SU-DHL-6 (cell line): Measurements from ENCODE around the gene PLA2G6.
A peak's percentile ranks its signal among the peaks of the same experiment; 100 is the strongest.

Source experiments
- H2AFZ ChIP-seq: fragments of 200-600 bp; sonication (generic); 2 replicates; pipeline ENCODE4 v1.6.1; 2014; ENCODE audit warnings: low read depth, mild to moderate bottlenecking, moderate library complexity, mixed read lengths, antibody characterized with exemption, low read length; ENCODE audit not compliant: severe bottlenecking
- H3F3A ChIP-seq: fragments of 200-600 bp; shearing (Covaris generic); 2 replicates; pipeline ENCODE4 v1.6.0; 2016; ENCODE audit warnings: antibody characterized with exemption, mild to moderate bottlenecking; ENCODE audit not compliant: insufficient read depth
- H3K27ac ChIP-seq: fragments of 200-600 bp; sonication (generic); 2 replicates; pipeline ENCODE4 v1.5.1; 2016; ENCODE audit warnings: low read depth, mild to moderate bottlenecking, low read length, moderate library complexity, mixed read lengths
- H3K27me3 ChIP-seq: fragments of 200-600 bp; sonication (generic), shearing (Covaris generic); 2 replicates; pipeline ENCODE4 v1.6.0; 2014; ENCODE audit warnings: mild to moderate bottlenecking, low read length
- H3K36me3 ChIP-seq: fragments of 200-600 bp; sonication (generic); 2 replicates; pipeline ENCODE4 v1.6.1; 2014; ENCODE audit warnings: mild to moderate bottlenecking, low read length, mixed read lengths
- H3K4me2 ChIP-seq: fragments of 300-600, 200-600 bp; shearing (Covaris generic), sonication (generic); 2 replicates; pipeline ENCODE4 v1.6.0; 2014; ENCODE audit warnings: low read length, low read depth, mild to moderate bottlenecking; ENCODE audit not compliant: poor library complexity, severe bottlenecking
- H3K4me3 ChIP-seq: fragments of 200-600 bp; sonication (generic); 2 replicates; pipeline ENCODE4 v1.5.1; 2014; ENCODE audit warnings: antibody characterized with exemption, low read length, mild to moderate bottlenecking, mixed read lengths; ENCODE audit not compliant: insufficient read depth, poor library complexity, severe bottlenecking
- H3K79me2 ChIP-seq: fragments of 200-600 bp; sonication (generic); 2 replicates; pipeline ENCODE4 v1.6.1; 2014; ENCODE audit warnings: mild to moderate bottlenecking, low read length, moderate library complexity; ENCODE audit not compliant: insufficient read depth
- H3K9ac ChIP-seq: fragments of 200-600 bp; sonication (generic); 2 replicates; pipeline ENCODE4 v1.7.0; 2014; ENCODE audit warnings: mild to moderate bottlenecking, low read length
- H3K9me2 ChIP-seq: fragments of 200-600 bp; sonication (generic); replicated peaks from 2 replicates; pipeline ENCODE4 v1.6.1; 2014; ENCODE audit warnings: low read length; ENCODE audit not compliant: insufficient read depth
- H3K9me3 ChIP-seq: fragments of 200-600 bp; sonication (generic); 2 replicates; pipeline ENCODE4 v1.6.1; 2014; ENCODE audit warnings: low read length, mixed read lengths; ENCODE audit not compliant: insufficient read depth
- H4K20me1 ChIP-seq: fragments of 200-600 bp; sonication (generic); 2 replicates; pipeline ENCODE4 v1.6.1; 2014; ENCODE audit warnings: low read depth, mild to moderate bottlenecking, antibody characterized with exemption, low read length, moderate library complexity, mixed read lengths
- CTCF ChIP-seq: fragments of 200-600 bp; sonication (generic); IDR thresholded peaks from one replicate; pipeline ENCODE4 v1.5.1; 2017; ENCODE audit warnings: antibody characterized with exemption, mild to moderate bottlenecking, low read length, moderate library complexity; ENCODE audit not compliant: insufficient read depth, poor library complexity, severe bottlenecking
- EZH2phosphoT487 ChIP-seq: fragments of 200-600 bp; sonication (generic), shearing (Covaris generic); conservative IDR thresholded peaks from 2 replicates; pipeline ENCODE4 v1.6.1; 2018; ENCODE audit warnings: mild to moderate bottlenecking, antibody characterized with exemption, low read length, moderate library complexity, mixed read lengths

PLA2G6 gene

GRCh38 chr22:38214302-38215056 is 32.8 kb upstream of the PLA2G6 start:
- Histone ChIP-seq H4K20me1 (no peaks in the 10 kb centered on the region), H3K9me3 (no peaks in the 10 kb centered on the region), H3K4me2 (peak overlapping the region; percentile 43), H2AFZ (no peak overlapping the region), H3K9ac (peak overlapping the region; percentile 27), H3K9me2 (no peaks in the 10 kb centered on the region), H3K27ac (no peak overlapping the region), H3K27me3 (no peaks in the 10 kb centered on the region), H3K4me3 (no peak overlapping the region), H3K79me2 (no peaks in the 10 kb centered on the region), H3K36me3 (no peaks in the 10 kb centered on the region), H3F3A (no peaks in the 10 kb centered on the region)
- TF ChIP-seq EZH2phosphoT487 (no peak), CTCF (no peak)

GRCh38 chr22:38213990-38214301 is 32.3 kb upstream of the PLA2G6 start:
- H2AFZ ChIP-seq = no peak overlapping the region
- no peaks in the 10 kb centered on the region for H3F3A ChIP-seq
- peak overlapping the region; percentile 43 for H3K4me2 ChIP-seq
- no peaks in the 10 kb centered on the region for H3K36me3 ChIP-seq
- TF ChIP-seq CTCF (no peak), EZH2phosphoT487 (no peak)
- H3K4me3 ChIP-seq = no peak overlapping the region
- no peaks in the 10 kb centered on the region for H3K9me3 ChIP-seq
- no peaks in the 10 kb centered on the region for H3K9me2 ChIP-seq
- no peak overlapping the region for H3K27ac ChIP-seq
- H3K79me2 ChIP-seq = no peaks in the 10 kb centered on the region
- no peaks in the 10 kb centered on the region for H3K27me3 ChIP-seq
- H4K20me1 ChIP-seq = no peaks in the 10 kb centered on the region
- H3K9ac ChIP-seq = peak overlapping the region; percentile 27

GRCh38 chr22:38213319-38213989 is 31.8 kb upstream of the PLA2G6 start:
- H3K9me3 ChIP-seq = no peaks in the 10 kb centered on the region
- no peak overlapping the region for H3K9ac ChIP-seq
- H3K27me3 ChIP-seq = no peaks in the 10 kb centered on the region
- no peak overlapping the region for H2AFZ ChIP-seq
- H3K9me2 ChIP-seq = no peaks in the 10 kb centered on the region
- no peaks in the 10 kb centered on the region for H3F3A ChIP-seq
- H3K4me2 ChIP-seq = no peak overlapping the region
- TF ChIP-seq CTCF = no peak
- no peak for TF ChIP-seq EZH2phosphoT487
- no peaks in the 10 kb centered on the region for H3K36me3 ChIP-seq
- no peaks in the 10 kb centered on the region for H4K20me1 ChIP-seq
- no peak overlapping the region for H3K27ac ChIP-seq
- H3K79me2 ChIP-seq = no peaks in the 10 kb centered on the region
- H3K4me3 ChIP-seq = no peak overlapping the region
